Measurements from ENCODE around the gene TOP1.

GRCh38 chr20:41018153-41018552, 10.5 kb upstream of the TOP1 start:
- TF ChIP-seq CTCF (IDR thresholded peaks at IDR 0.05) (no peak), POLR2AphosphoS5 (IDR thresholded peaks at IDR 0.05) (no peak), EP300 (IDR thresholded peaks at IDR 0.05) (no peak), POLR2A (IDR thresholded peaks at IDR 0.05) (no peak)

All from stomach (tissue), 4 donors.